HCT116 (cell line): Measurements from ENCODE around the gene DNAJB8. TPM values are rescaled to one million over a fixed set of nuclear protein-coding genes. Genes with fewer than 3 reads are reported as not detected.

Experiments
- ATAC-seq: fragments of 200-7000 bp; cut with Tn5 transposase; 2 replicates; pipeline ENCODE4 v1.9.1; 2020; ENCODE audit warnings: mild to moderate bottlenecking, moderate library complexity
- Bru-seq: library from RNA; stranded (reverse); fragments of 400-500 nt; gene quantifications from one replicate; lab custom pipeline; 2021; lab: Mats Ljungman, UMichigan
- BruChase-seq, 2 experiments: library from RNA; stranded (reverse); fragments of 400-500 nt; gene quantifications; one replicate each; lab custom pipeline; 2021; lab: Mats Ljungman, UMichigan
- BruUV-seq: library from RNA; stranded (reverse); fragments of 400-500 nt; replicated peaks from 2 replicates; lab custom pipeline; 2021; lab: Mats Ljungman, UMichigan
- CTCF ChIA-PET: fragments of 300-600 bp; sonication (Branson Sonifier 250); formaldehyde crosslinking; loops from one replicate; lab custom pipeline; 2021; ENCODE audit warnings: antibody characterized with exemption; lab: Charles Lee
- POLR2A ChIA-PET: fragments of 300-600, 350-600 bp; sonication (Branson Sonifier 250); formaldehyde crosslinking; loops from one replicate; lab custom pipeline; 2021; ENCODE audit warnings: antibody characterized with exemption; lab: Charles Lee
- RAD21 ChIA-PET, 2 experiments: fragments of 300-600 bp; sonication (Branson Sonifier 250); formaldehyde crosslinking; loops; one replicate each; lab custom pipeline; 2023; ENCODE audit warnings: low total read pairs in 2 of 2; ENCODE audit not compliant: uncharacterized antibody in 2 of 2, unreplicated experiment in 2 of 2, low non-redundant PET in 1 of 2; lab: Charles Lee
- DNase-seq: peaks from one replicate; pipeline ENCODE4 v3.0.0-alpha.2; 2010; ENCODE audit warnings: low read depth, low spot score
- H2AFZ ChIP-seq: fragments of 200-600 bp; shearing (Covaris generic), sonication (generic); 2 replicates; pipeline ENCODE4 v1.6.1; 2017; ENCODE audit warnings: low read depth, mixed run types, mixed read lengths, antibody characterized with exemption, low read length; ENCODE audit not compliant: poor library complexity, severe bottlenecking
- H3K27ac ChIP-seq: 2 replicates; pipeline ENCODE4 v1.5.1; 2012; ENCODE audit warnings: low read depth, low read length
- H3K27me3 ChIP-seq: fragments of 200-600 bp; sonication (generic); 2 replicates; pipeline ENCODE4 v1.6.1; 2016; ENCODE audit warnings: mixed run types, low read length, mixed read lengths; ENCODE audit not compliant: insufficient read depth
- H3K36me3 ChIP-seq, 2 experiments: fragments of 200-500 bp in 1 of 2; fragments of 200-600 bp in 1 of 2; sonication (Bioruptor generic) in 1 of 2; sonication (generic) in 1 of 2; 2 replicates each; pipeline versions ENCODE4 v1.5.1 to v1.6.1; 2014 to 2016; ENCODE audit warnings: low read length in 2 of 2, inconsistent platforms in 1 of 2, mixed read lengths in 1 of 2, mixed run types in 1 of 2; ENCODE audit not compliant: insufficient read depth in 2 of 2, control insufficient read depth in 1 of 2
- H3K4me1 ChIP-seq, 2 experiments: fragments of 200-600 bp in 1 of 2; sonication (generic) in 1 of 2; 2 replicates each; pipeline versions ENCODE4 v1.5.1 to v1.6.1; 2012 to 2017; ENCODE audit warnings: low read length in 2 of 2, inconsistent platforms in 1 of 2, mild to moderate bottlenecking in 1 of 2, mixed read lengths in 1 of 2, mixed run types in 1 of 2, moderate library complexity in 1 of 2; ENCODE audit not compliant: insufficient read depth in 2 of 2, control insufficient read depth in 1 of 2
- H3K4me2 ChIP-seq: fragments of 200-600 bp; sonication (generic); 2 replicates; pipeline ENCODE4 v1.6.1; 2017; ENCODE audit warnings: mixed run types, low read length, mixed read lengths
- H3K4me3 ChIP-seq, 2 experiments: fragments of 200-600 bp in 1 of 2; sonication (generic) in 1 of 2; replicated peaks in 1 of 2; 2 replicates each; pipeline ENCODE4 v1.5.1; 2011 to 2016; ENCODE audit warnings: low read length in 2 of 2, control low read depth in 1 of 2, low read depth in 1 of 2, mild to moderate bottlenecking in 1 of 2, mixed read lengths in 1 of 2, mixed run types in 1 of 2
- H3K79me2 ChIP-seq: fragments of 200-600 bp; sonication (generic); 2 replicates; pipeline ENCODE4 v1.6.1; 2017; ENCODE audit warnings: mild to moderate bottlenecking, mixed run types, low read length, moderate library complexity, mixed read lengths; ENCODE audit not compliant: insufficient read depth
- H3K9ac ChIP-seq: fragments of 200-600 bp; sonication (generic); 2 replicates; pipeline ENCODE4 v1.6.1; 2016; ENCODE audit warnings: low read length, mixed read lengths
- H3K9me2 ChIP-seq: fragments of 200-600 bp; sonication (generic), shearing (Covaris generic); 2 replicates; pipeline ENCODE4 v1.6.1; 2017; ENCODE audit warnings: mixed run types, mild to moderate bottlenecking, moderate library complexity; ENCODE audit not compliant: insufficient read depth
- H3K9me3 ChIP-seq, 2 experiments: fragments of 200-500 bp in 1 of 2; fragments of 200-600 bp in 1 of 2; sonication (Bioruptor generic) in 1 of 2; sonication (generic) in 1 of 2; 2 replicates each; pipeline ENCODE4 v1.6.1; 2014 to 2017; ENCODE audit warnings: low read length in 2 of 2, mixed read lengths in 2 of 2, inconsistent platforms in 1 of 2, low read depth in 1 of 2, mild to moderate bottlenecking in 1 of 2, mixed run types in 1 of 2, moderate library complexity in 1 of 2; ENCODE audit not compliant: control insufficient read depth in 1 of 2, insufficient read depth in 1 of 2
- H4K20me1 ChIP-seq: fragments of 200-600 bp; sonication (generic), shearing (Covaris generic); 2 replicates; pipeline ENCODE4 v1.6.1; 2017; ENCODE audit warnings: mixed run types, mild to moderate bottlenecking, moderate library complexity; ENCODE audit not compliant: insufficient read depth
- CEBPB ChIP-seq: IDR thresholded peaks from 2 replicates; pipeline ENCODE4 v1.6.1; 2012; ENCODE audit warnings: low read depth
- ELF1 ChIP-seq: IDR thresholded peaks from 2 replicates; pipeline ENCODE4 v1.6.1; 2012; ENCODE audit warnings: low read depth, borderline replicate concordance
- JUND ChIP-seq: IDR thresholded peaks from 2 replicates; pipeline ENCODE4 v1.6.1; 2012
- POLR2A ChIP-seq: IDR thresholded peaks from 2 replicates; pipeline ENCODE4 v1.7.0; 2011; ENCODE audit warnings: borderline replicate concordance; ENCODE audit not compliant: insufficient read depth, insufficient read length; ENCODE audit errors: extremely low read depth
- POLR2AphosphoS5 ChIP-seq: IDR thresholded peaks from 2 replicates; pipeline ENCODE4 v1.6.1; 2011; ENCODE audit warnings: mild to moderate bottlenecking, low read depth, low read length, moderate library complexity
- RAD21 ChIP-seq: IDR thresholded peaks from 2 replicates; pipeline ENCODE4 v1.6.1; 2012; ENCODE audit warnings: low read depth, mild to moderate bottlenecking
- SIN3A ChIP-seq: IDR thresholded peaks from 2 replicates; pipeline ENCODE4 v1.6.1; 2012; ENCODE audit warnings: low read depth
- SP1 ChIP-seq: IDR thresholded peaks from 2 replicates; pipeline ENCODE4 v1.6.1; 2012; ENCODE audit warnings: low read depth
- intact Hi-C: fragments of 100-400 bp; cut with micrococcal nuclease; formaldehyde crosslinking; loops from 2 replicates; pipeline ENCODE4 v1.10.0; 2022
- long read RNA-seq: library from polyadenylated mRNA; unstranded; transcript quantifications from one replicate; pipeline ENCODE4 v2.0.0, GENCODE V29; 2021; ENCODE audit not compliant: unreplicated experiment
- polyA plus RNA-seq: library from polyadenylated mRNA; unstranded; fragments of >200 nt; gene quantifications from 2 replicates; pipeline ENCODE4 v1.2.1, GENCODE V29; 2012; ENCODE audit warnings: missing spikeins
- total RNA-seq: library from RNA; stranded (reverse); gene quantifications from one replicate; pipeline ENCODE4 v1.2.1, GENCODE V29; 2021; ENCODE audit not compliant: unreplicated experiment
- TF ChIP-seq, protein P1 (sequence below), 3 experiments: fragments of 200-600 bp in 1 of 3; sonication (generic) in 1 of 3; IDR thresholded peaks in 2 of 3; conservative IDR thresholded peaks in 1 of 3; 2 replicates each; pipeline ENCODE4 v1.5.1; 2012 to 2017; ENCODE audit warnings: low read depth in 2 of 3, low read length in 2 of 3, antibody characterized with exemption in 1 of 3, borderline replicate concordance in 1 of 3, control low read depth in 1 of 3, mild to moderate bottlenecking in 1 of 3, mixed read lengths in 1 of 3, mixed run types in 1 of 3, moderate library complexity in 1 of 3; ENCODE audit not compliant: insufficient read depth in 1 of 3

Gene DNAJB8
- not detected for total RNA-seq
- not detected in 2 replicates for polyA plus RNA-seq
- Bru-seq, nascent RNA: not detected
- not detected for BruChase-seq, experiment 1, labeled RNA remaining after a 6-hour chase
- BruChase-seq, experiment 2, labeled RNA remaining after a 2-hour chase: not detected
- long read RNA-seq: 0 reads

DNA sequence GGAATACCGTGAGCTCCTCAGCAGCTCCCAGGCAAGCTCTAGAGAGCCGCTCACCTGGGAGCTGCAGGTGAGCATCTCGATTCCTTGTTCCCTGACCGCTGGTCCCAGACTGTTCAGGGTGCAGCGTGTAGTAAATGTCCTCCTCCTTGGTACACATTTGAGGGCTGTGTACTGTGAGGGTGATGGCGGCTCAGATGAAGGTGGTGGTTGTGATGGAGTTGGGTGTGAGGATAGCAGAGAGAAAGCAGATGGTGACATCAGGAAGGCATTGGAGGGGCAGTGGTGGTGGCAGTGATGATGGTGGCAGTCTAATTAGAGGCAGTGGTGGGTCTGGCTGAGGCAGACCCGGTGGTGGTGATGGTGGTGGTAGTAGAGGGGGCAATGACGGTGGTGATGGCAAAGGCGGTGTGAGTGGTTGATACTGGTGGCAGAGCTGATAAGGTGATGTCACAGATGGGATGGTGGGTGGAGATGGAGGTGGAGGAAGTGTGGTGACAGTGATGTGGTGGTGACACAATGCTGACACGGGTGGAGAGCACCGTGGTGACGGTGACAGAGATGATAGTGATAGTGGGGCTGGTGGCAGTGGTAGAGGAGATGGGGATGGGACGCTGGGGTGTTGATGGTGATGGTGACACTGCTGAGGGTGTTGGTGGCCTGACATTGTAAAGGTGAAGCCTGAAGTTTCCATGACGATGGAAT is at the start of gene DNAJB8:
TSS of gene DNAJB8 (minus strand) at position 51 of the 702 bp plus-strand sequence. CDS start 3,645 bp downstream, outside the sequence.
- POLR2A ChIA-PET: no interaction called here
- BruUV-seq: no TSS peak
- H3K9me3 ChIP-seq: no peaks in the 10 kb centered on the region

More for the DNA sequence above, at the start of gene DNAJB8:
- intact Hi-C loops: no loop called here
- Histone ChIP-seq H3K36me3 (no peaks in the 10 kb centered on the region), H3K27ac (no peak within 1 kb of the TSS)
- TF ChIP-seq RAD21 (no peak), POLR2A (no peak), SP1 (no peak), JUND (no peak), ELF1 (no peak), SIN3A (no peak), POLR2AphosphoS5 (no peak), CEBPB (no peak)
- TF ChIP-seq, protein P1, sequence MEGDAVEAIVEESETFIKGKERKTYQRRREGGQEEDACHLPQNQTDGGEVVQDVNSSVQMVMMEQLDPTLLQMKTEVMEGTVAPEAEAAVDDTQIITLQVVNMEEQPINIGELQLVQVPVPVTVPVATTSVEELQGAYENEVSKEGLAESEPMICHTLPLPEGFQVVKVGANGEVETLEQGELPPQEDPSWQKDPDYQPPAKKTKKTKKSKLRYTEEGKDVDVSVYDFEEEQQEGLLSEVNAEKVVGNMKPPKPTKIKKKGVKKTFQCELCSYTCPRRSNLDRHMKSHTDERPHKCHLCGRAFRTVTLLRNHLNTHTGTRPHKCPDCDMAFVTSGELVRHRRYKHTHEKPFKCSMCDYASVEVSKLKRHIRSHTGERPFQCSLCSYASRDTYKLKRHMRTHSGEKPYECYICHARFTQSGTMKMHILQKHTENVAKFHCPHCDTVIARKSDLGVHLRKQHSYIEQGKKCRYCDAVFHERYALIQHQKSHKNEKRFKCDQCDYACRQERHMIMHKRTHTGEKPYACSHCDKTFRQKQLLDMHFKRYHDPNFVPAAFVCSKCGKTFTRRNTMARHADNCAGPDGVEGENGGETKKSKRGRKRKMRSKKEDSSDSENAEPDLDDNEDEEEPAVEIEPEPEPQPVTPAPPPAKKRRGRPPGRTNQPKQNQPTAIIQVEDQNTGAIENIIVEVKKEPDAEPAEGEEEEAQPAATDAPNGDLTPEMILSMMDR (IDR thresholded peaks at IDR 0.05 in 2 of 3, conservative IDR thresholded peaks at IDR 0.05 in 1 of 3; ENCODE audit: borderline replicate concordance in 1 of 3, insufficient read depth in 1 of 3, low read depth in 2 of 3, low read length in 2 of 3): no peak
- TF ChIP-seq, all 23 proteins: peak for 0
- Histone ChIP-seq H3K9me2 (no peaks in the 10 kb centered on the region), H3K9ac (no peak within 1 kb of the TSS), H4K20me1 (no peaks in the 10 kb centered on the region), H3K79me2 (no peaks in the 10 kb centered on the region), H3K27me3 (peaks cover 19% of the 10 kb centered on the region), H3K4me2 (no peak within 1 kb of the TSS), H3K4me1 (no peaks in the 10 kb centered on the region), H3K4me3 (no peak within 1 kb of the TSS), H2AFZ (no peak within 1 kb of the TSS)
- ATAC-seq: no peak
- CTCF ChIA-PET: no interaction called here
- RAD21 ChIA-PET: no interaction called here
- DNase-seq: no peak
